Nephron (organoid): ENCODE results near the gene OCA2.

Experiments used
- H3K27ac Mint-ChIP-seq, 3 experiments: 2 replicates each; pipeline ENCODE4 v1.8.0; 2020; ENCODE audit warnings: mixed read lengths in 3 of 3, mild to moderate bottlenecking in 2 of 3, moderate library complexity in 1 of 3
- H3K27me3 Mint-ChIP-seq: 2 replicates; pipeline ENCODE4 v1.8.0; 2021; ENCODE audit warnings: low read depth, mild to moderate bottlenecking, moderate library complexity, mixed read lengths
- H3K36me3 Mint-ChIP-seq: 2 replicates; pipeline ENCODE4 v1.8.0; 2020; ENCODE audit warnings: low read depth, mixed read lengths
- H3K4me1 Mint-ChIP-seq: 2 replicates; pipeline ENCODE4 v1.8.0; 2020; ENCODE audit warnings: mixed read lengths
- H3K4me3 Mint-ChIP-seq, 3 experiments: 2 replicates each; pipeline ENCODE4 v1.8.0; 2020; ENCODE audit warnings: mild to moderate bottlenecking in 3 of 3, mixed read lengths in 3 of 3, moderate library complexity in 2 of 3
- H3K9me3 Mint-ChIP-seq: 2 replicates; pipeline ENCODE4 v1.8.0; 2020; ENCODE audit warnings: mixed read lengths
- CTCF ChIP-seq, 3 experiments: fragments of 200-600 bp; sonication (generic); IDR thresholded peaks; one replicate each; pipeline ENCODE4 v1.5.0; 2021; ENCODE audit warnings: antibody characterized with exemption in 3 of 3; ENCODE audit not compliant: unreplicated experiment in 3 of 3

OCA2 gene

GRCh38 chr15:28037969-28038590 lies 61.0 kb downstream of the OCA2 start:
- H3K27me3 Mint-ChIP-seq = peaks cover 5% of the 10 kb centered on the region
- TF ChIP-seq CTCF (IDR thresholded peaks at IDR 0.05; ENCODE audit: unreplicated experiment in 3 of 3) = no peak
- no peaks in the 10 kb centered on the region for H3K36me3 Mint-ChIP-seq
- H3K27ac Mint-ChIP-seq = peak overlapping the region; percentile 11 to 28 (median 17)
- no peaks in the 10 kb centered on the region for H3K9me3 Mint-ChIP-seq
- peaks cover 7% of the 10 kb centered on the region for H3K4me1 Mint-ChIP-seq
- no peak overlapping the region for H3K4me3 Mint-ChIP-seq

GRCh38 chr15:28033443-28033842 lies 65.7 kb downstream of the OCA2 start:
- no peaks in the 10 kb centered on the region for H3K36me3 Mint-ChIP-seq
- TF ChIP-seq CTCF (IDR thresholded peaks at IDR 0.05; ENCODE audit: unreplicated experiment in 3 of 3) = no peak
- peaks cover 16% of the 10 kb centered on the region for H3K4me1 Mint-ChIP-seq
- H3K4me3 Mint-ChIP-seq = no peak overlapping the region
- no peak overlapping the region for H3K27ac Mint-ChIP-seq
- H3K9me3 Mint-ChIP-seq = no peaks in the 10 kb centered on the region
- peaks cover 5% of the 10 kb centered on the region for H3K27me3 Mint-ChIP-seq

- Mint-ChIP-seq H3K27me3 (no peaks in the 10 kb centered on the region), H3K4me1 (peaks cover 16% of the 10 kb centered on the region), H3K27ac (no peak overlapping the region), H3K9me3 (no peaks in the 10 kb centered on the region), H3K4me3 (no peak overlapping the region), H3K36me3 (no peaks in the 10 kb centered on the region)
- TF ChIP-seq CTCF (IDR thresholded peaks at IDR 0.05; ENCODE audit: unreplicated experiment in 3 of 3) = no peak
Observed at GRCh38 chr15:28030801-28031200, 68.3 kb downstream of the OCA2 start.

GRCh38 chr15:28027714-28028076 lies 71.4 kb downstream of the OCA2 start:
- Mint-ChIP-seq H3K27ac (no peak overlapping the region), H3K4me1 (peaks cover 16% of the 10 kb centered on the region), H3K27me3 (no peaks in the 10 kb centered on the region), H3K9me3 (no peaks in the 10 kb centered on the region), H3K36me3 (no peaks in the 10 kb centered on the region), H3K4me3 (no peak overlapping the region)
- no peak for TF ChIP-seq CTCF (IDR thresholded peaks at IDR 0.05; ENCODE audit: unreplicated experiment in 3 of 3)

- H3K27ac Mint-ChIP-seq = no peak overlapping the region
- no peaks in the 10 kb centered on the region for H3K36me3 Mint-ChIP-seq
- H3K4me1 Mint-ChIP-seq = peaks cover 19% of the 10 kb centered on the region
- no peak overlapping the region for H3K4me3 Mint-ChIP-seq
- H3K9me3 Mint-ChIP-seq = no peaks in the 10 kb centered on the region
- no peaks in the 10 kb centered on the region for H3K27me3 Mint-ChIP-seq
- TF ChIP-seq CTCF (IDR thresholded peaks at IDR 0.05; ENCODE audit: unreplicated experiment in 3 of 3) = no peak
Observed at GRCh38 chr15:28026764-28027713, 72.1 kb downstream of the OCA2 start.
